GM19351 (cell line): Measurements from ENCODE around the gene RHAG.
"Not testable (repeated sequence)": the region's sequence is repeated elsewhere in the genome, so short reads cannot be mapped to it uniquely, and the experiment has no call there.

ENCODE experiments used
- ATAC-seq: cut with Tn5 transposase; IDR thresholded peaks from one replicate; pipeline ENCODE4 v1.9.1; 2021; ENCODE audit warnings: mild to moderate bottlenecking, moderate library complexity; ENCODE audit not compliant: unreplicated experiment

RHAG gene

DNA sequence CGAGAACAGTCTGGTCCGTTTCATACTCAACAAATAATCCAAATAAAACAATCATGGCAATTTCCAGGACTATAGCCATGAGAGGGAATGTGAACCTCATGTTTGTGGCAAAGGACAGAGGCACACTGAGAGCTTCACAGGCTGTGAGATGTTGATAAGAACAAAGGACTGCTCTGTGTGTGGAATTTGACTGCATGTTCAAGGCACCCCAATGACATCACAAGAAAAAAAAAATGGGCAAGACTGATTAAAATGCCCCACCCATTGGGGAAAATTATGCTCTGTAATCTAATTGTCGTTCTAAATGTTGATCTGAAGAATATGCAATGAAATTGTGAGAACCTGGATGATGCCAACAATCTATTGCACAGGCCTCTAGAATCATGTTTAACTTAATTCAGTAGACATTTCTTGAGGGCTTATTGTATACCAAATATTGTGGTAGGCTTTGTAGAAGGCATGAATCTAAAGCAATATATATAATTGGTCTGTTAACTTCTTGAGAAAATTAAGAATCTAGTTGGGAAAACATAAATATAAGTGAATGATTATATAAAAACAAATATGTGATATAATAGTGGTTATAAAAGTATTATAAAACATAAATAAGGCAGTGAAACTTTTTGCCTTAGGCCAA, at the start of gene RHAG:
Gene RHAG (minus strand): TSS at position 127 of the 637 bp plus-strand sequence. CDS start 27 bp downstream, at position 100.
- ATAC-seq: no peak

DNA sequence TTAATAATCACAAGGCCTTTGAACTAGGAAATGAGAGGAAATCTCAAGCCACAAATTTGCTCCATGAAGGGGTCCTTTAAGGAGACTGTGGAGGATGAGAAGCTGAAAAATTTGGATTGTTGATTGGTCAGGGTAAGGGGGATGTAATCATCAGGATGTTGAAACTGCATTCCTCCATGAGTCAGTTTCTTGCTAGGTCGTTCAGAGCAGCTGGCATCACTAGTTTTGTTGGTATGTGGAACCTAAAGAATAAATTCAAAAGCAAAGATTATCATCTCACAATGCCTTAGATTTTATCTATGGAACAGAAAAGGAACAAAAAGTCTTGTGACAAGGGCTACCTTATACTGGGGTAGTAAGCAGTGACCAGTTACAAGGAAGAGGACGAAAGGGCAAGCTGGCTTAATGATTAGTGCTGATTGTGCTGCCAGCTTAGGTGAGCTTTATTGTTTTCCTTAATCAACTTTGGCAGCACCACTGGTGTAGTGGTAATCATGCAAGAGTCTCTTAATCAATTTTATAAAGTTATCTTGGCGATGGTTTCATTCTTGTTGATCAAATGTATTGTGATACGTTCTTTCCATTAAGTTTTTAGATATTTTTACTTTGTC, 40.1 kb upstream of the RHAG start:
- ATAC-seq: no peak

DNA sequence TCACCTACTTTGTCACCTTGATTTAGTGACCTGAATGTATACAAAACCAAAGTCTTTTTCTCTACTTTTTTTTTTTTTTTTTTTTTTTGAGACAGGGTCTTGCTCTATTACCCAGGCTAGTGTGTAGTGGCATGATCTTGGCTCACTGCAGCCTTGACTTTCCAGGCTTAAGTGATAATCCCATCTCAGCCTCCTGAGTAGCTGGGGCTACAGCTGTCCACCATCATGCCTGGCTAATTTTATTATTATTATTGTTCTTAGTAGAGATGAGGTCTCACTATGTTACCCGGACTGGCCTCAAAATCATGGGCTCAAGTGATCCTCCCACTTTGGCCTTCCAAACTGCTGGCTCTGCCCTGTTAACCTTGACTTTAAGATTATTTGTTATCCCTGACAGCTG, 39.2 kb upstream of the RHAG start:
- no peak for ATAC-seq

DNA sequence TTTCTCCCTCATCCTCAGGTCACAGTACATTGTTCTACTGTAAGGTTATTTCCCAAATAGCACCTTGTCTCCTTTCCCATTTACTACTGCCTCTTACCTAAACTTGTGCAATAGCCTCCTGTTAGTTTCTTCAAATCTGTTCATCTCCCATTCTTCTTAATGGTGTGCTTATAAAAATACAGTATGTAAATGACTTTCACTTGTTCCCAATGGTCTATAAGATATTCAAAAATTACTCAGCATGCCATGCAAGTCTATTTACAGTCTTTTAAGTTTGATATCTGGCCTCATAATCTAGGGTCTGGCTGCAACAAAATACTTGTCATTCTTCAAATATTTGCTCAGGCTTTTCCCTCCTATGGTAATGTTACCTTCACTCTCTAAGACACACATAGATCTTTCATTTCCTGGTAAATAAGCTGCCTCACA, 31.5 kb upstream of the RHAG start:
- ATAC-seq: no peak

DNA sequence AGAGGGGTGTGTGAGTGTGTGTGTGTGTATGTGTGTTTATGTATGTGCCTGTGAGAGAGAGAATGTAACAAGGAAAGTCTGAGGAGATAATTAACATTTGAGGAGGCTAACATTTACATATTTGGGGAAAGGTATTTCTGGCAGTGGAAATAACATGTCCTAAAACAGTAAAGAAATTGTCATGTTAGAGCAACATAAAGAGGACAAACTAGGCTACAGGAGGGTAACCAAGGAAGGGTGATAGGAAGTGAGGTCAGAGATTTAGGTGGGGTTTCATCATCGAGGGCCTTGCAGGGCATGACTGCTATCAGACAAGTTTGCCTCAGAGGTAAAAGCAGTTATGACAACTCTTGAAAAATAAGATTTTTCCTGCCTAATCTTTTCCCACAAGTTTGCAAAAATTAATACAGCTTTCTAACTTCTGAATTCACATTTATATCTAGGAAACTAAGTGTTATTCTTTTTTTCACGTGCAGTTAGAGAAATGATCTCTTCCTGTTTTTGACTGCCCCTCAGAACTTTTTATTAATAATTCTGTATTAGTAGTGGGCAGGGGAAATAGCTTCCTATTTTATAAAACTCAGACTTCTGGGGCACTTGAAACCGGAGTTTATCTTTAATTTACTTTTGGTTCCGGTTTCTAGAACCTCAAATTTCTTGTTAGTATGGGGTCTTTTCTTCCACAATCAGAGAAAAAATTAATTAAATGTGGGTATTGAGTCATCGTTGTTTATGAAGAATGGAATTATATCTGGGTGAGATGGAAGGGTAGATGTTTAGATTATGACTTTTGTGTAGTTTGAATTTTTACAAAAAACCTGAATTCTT, 30.5 kb upstream of the RHAG start:
- ATAC-seq: no peak

GRCh38 chr6:49666480-49666879, 29.8 kb upstream of the RHAG start:
- ATAC-seq: no peak

DNA sequence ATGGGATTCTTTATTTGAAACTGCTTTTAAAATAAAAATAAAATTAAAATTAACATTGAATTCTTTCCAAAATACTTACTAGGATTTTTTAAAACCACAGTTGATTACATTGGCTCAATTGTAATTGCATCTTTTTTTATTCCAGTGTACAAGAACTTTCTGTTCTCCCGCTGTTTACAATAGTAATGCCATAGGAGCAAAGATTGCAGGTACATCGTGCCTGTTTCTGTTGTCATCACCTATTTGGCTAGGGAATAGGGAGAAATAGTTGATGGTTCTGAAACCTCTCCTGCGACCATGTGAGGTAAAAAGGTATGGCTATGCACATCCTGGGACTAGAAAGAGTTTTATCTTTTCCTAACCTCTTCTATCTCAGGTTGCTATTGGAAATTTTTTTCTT, 28.2 kb upstream of the RHAG start:
- ATAC-seq: no peak

- not testable (repeated sequence) for ATAC-seq
Observed at GRCh38 chr6:49664054-49664453, 27.4 kb upstream of the RHAG start.

DNA sequence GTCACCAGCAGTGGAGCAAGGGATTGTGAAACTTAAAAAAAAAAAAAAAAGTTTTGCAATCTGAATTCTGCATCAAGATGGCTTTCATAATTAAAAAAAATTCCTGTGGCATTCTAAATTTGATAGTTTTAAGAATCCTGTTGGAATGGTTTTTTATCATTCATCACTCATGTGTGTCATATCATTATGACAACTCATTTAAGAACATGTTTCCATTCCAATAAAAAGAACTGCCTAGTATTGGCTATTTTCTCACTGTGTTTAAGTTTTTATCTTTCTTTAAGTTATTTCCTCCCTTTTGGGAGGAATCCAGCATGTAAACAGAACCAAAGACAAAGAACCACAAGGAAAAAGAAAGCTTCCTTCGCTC, 26.2 kb upstream of the RHAG start:
- no peak for ATAC-seq

- no peak for ATAC-seq
Observed at GRCh38 chr6:49662231-49662891, 25.7 kb upstream of the RHAG start.

GRCh38 chr6:49653942-49654341, 17.3 kb upstream of the RHAG start:
- no peak for ATAC-seq

- no peak for ATAC-seq
Observed at GRCh38 chr6:49653438-49653837, 16.8 kb upstream of the RHAG start.

- ATAC-seq: no peak
Observed at GRCh38 chr6:49651239-49651638, 14.6 kb upstream of the RHAG start.

- no peak for ATAC-seq
Observed at GRCh38 chr6:49649988-49650387, 13.3 kb upstream of the RHAG start.

- no peak for ATAC-seq
Observed at GRCh38 chr6:49648036-49648435, 11.4 kb upstream of the RHAG start.

- no peak for ATAC-seq
Observed at GRCh38 chr6:49647476-49647875, 10.8 kb upstream of the RHAG start.

DNA sequence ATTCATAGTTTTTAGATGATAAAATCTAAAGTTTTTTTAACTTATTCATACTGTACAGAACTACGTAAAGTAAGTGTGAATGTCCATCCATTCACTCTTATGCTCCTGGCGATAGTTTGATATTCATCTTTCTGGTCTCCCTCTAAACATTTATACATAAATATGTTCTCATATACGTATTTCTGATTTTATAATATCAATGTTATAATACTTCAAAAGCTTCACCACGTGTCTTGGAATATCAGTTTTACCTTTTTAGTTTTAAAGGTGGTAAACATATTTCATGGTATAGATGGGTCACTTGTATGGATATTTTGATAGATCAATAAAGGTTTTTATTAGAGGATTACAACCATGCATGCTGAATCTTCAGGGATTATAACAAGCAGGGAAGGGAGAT, 10.3 kb upstream of the RHAG start:
- ATAC-seq: no peak

DNA sequence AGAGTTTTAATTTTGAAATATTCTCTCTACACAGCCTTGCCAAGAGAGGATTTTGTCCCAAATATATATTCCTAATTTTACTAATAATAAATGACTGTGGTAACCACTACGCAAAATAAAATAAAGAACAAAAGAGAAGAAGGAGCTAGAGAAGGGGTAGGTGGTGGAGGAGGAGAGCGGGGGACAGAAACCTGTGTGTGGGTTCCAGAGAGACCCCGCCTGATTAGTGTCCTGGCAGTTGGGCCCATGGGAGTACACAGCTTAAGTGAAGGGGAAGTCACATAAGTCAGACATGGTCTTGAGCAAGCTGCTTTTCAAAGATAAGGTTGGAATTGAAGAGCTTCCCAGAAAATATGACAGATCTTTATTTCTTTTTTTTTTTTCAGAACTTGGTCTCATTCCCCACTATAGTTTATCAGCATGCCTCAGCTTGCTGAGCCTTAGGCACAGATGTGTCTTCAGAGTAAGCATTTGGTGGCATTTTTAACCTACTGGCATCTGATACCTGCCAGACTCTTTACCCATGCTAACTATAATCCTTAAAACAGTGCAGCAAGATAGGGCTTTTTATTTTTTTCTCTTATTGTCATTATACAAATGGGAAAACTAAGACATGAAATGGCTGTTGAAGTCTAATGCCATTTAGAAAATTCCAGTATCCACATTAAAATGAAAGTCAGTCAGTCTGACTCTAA, 9.6 kb upstream of the RHAG start:
- ATAC-seq: no peak

DNA sequence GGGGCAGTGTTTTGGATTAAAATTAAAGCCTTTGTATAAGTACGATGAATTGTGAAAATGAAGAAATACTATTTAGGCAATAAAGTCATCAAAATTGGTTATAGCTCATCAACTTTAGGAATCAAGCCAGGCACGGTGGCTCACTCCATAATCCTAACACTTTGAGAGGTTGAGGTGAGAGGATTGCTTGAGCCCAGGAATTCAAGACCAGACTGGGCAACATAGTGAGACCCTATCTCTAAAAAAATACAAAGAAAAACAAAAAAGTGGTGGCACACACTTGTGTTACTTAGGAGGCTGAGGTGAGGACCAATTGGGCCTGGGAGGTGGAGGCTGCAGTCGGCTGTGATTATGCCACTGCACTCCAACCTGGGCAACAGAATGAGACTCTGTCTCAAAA, 8.5 kb upstream of the RHAG start:
- no peak for ATAC-seq

DNA sequence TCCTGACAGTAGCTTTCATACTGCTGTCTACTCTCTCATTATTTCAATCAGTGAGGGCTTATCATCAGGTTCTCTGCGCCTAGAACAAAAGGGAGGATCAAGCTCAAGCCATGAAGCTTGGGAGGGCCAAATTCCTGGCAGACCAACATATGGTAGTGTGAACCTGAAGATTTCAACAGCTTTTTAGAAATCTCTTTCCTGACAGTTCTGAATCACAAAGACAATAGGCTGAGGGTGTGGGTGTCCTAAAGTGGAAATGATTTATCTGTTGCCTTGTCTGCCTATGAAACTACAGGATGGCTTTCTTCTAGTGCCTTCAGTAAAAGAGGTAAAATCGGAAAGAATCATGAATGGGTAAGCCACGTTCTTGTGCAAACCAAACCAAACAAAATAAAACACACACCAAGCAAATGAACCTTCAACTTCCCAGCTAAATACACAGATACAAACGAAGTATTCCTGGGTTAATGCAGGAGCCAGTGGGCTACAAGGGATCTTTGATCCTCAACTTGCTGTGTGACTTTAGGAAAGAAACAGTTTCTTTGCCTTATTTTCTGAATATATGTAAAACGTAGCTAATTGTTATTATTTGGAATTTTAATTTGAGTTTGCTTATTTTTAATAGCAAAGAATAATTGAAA, 2.7 kb upstream of the RHAG start:
- no peak for ATAC-seq

GRCh38 chr6:49637350-49637731, 702 bp upstream of the RHAG start:
- no peak for ATAC-seq
